Measurements from ENCODE around the gene PSG11.
"Not testable (repeated sequence)": the region's sequence is repeated elsewhere in the genome, so short reads cannot be mapped to it uniquely, and the experiment has no call there.

GRCh38 chr19:43026369-43026768 is at the start of gene PSG11:
- not testable (repeated sequence) for TF ChIP-seq CTCF (IDR thresholded peaks at IDR 0.05); POLR2AphosphoS5 (IDR thresholded peaks at IDR 0.05; ENCODE audit: insufficient read depth in 1 of 2, low read depth in 1 of 2); POLR2A (IDR thresholded peaks at IDR 0.05)

All from vagina (tissue), 2 donors.